ENCODE measurements around the gene RESP18. TPM values are rescaled to one million over a fixed set of nuclear protein-coding genes. Genes with fewer than 3 reads are reported as not detected.

Gene RESP18
- polyA plus RNA-seq, 2 donors: not detected

- Histone ChIP-seq H3K27me3 (ENCODE audit: control insufficient read depth in 1 of 2, insufficient read depth in 2 of 2, low read length in 2 of 2) (peaks cover 0 to 11% of the 10 kb centered on the region in 2 donors), H3K4me3 (ENCODE audit: low read depth in 1 of 2, low read length in 2 of 2) (no peak overlapping the region), H3K4me1 (ENCODE audit: control insufficient read depth in 2 of 2, insufficient read depth in 2 of 2, low read length in 1 of 2) (peaks cover 3 to 4% of the 10 kb centered on the region in 2 donors), H3K27ac (ENCODE audit: low read depth in 2 of 2, low read length in 1 of 2) (no peak overlapping the region), H3K36me3 (ENCODE audit: control insufficient read depth in 2 of 2, insufficient read depth in 2 of 2, low read length in 1 of 2) (no peaks in the 10 kb centered on the region), H3K9me3 (ENCODE audit: control insufficient read depth in 2 of 2, insufficient read depth in 1 of 2, low read depth in 1 of 2, low read length in 1 of 2) (no peaks in the 10 kb centered on the region)
- 59 to 62% methylated on average over 1 of the region's 1 CpG for WGBS, 2 donors
These were observed 24.3 kb upstream of the RESP18 start for GRCh38 chr2:219356834-219357233.

GRCh38 chr2:219354582-219354981 lies 22.0 kb upstream of the RESP18 start:
- H3K36me3 ChIP-seq (ENCODE audit: control insufficient read depth in 2 of 2, insufficient read depth in 2 of 2, low read length in 1 of 2): no peaks in the 10 kb centered on the region
- H3K9me3 ChIP-seq (ENCODE audit: control insufficient read depth in 2 of 2, insufficient read depth in 1 of 2, low read depth in 1 of 2, low read length in 1 of 2): no peaks in the 10 kb centered on the region
- H3K4me1 ChIP-seq (ENCODE audit: control insufficient read depth in 2 of 2, insufficient read depth in 2 of 2, low read length in 1 of 2): peaks cover 3 to 4% of the 10 kb centered on the region in 2 donors
- H3K27me3 ChIP-seq (ENCODE audit: control insufficient read depth in 1 of 2, insufficient read depth in 2 of 2, low read length in 2 of 2): peaks cover 0 to 11% of the 10 kb centered on the region in 2 donors
- 72 to 79% methylated on average over 4 of the region's 4 CpGs for WGBS, 2 donors
- no peak overlapping the region for H3K4me3 ChIP-seq (ENCODE audit: low read depth in 1 of 2, low read length in 2 of 2)
- no peak overlapping the region for H3K27ac ChIP-seq (ENCODE audit: low read depth in 2 of 2, low read length in 1 of 2)

GRCh38 chr2:219353129-219353528 lies 20.6 kb upstream of the RESP18 start:
- WGBS, 2 donors: 81 to 84% methylated on average over 5 of the region's 5 CpGs
- Histone ChIP-seq H3K9me3 (ENCODE audit: control insufficient read depth in 2 of 2, insufficient read depth in 1 of 2, low read depth in 1 of 2, low read length in 1 of 2) (no peaks in the 10 kb centered on the region), H3K4me1 (ENCODE audit: control insufficient read depth in 2 of 2, insufficient read depth in 2 of 2, low read length in 1 of 2) (peaks cover 0 to 2% of the 10 kb centered on the region in 2 donors), H3K4me3 (ENCODE audit: low read depth in 1 of 2, low read length in 2 of 2) (no peak overlapping the region), H3K36me3 (ENCODE audit: control insufficient read depth in 2 of 2, insufficient read depth in 2 of 2, low read length in 1 of 2) (no peaks in the 10 kb centered on the region), H3K27me3 (ENCODE audit: control insufficient read depth in 1 of 2, insufficient read depth in 2 of 2, low read length in 2 of 2) (peaks cover 0 to 5% of the 10 kb centered on the region in 2 donors), H3K27ac (ENCODE audit: low read depth in 2 of 2, low read length in 1 of 2) (no peak overlapping the region)

DNA sequence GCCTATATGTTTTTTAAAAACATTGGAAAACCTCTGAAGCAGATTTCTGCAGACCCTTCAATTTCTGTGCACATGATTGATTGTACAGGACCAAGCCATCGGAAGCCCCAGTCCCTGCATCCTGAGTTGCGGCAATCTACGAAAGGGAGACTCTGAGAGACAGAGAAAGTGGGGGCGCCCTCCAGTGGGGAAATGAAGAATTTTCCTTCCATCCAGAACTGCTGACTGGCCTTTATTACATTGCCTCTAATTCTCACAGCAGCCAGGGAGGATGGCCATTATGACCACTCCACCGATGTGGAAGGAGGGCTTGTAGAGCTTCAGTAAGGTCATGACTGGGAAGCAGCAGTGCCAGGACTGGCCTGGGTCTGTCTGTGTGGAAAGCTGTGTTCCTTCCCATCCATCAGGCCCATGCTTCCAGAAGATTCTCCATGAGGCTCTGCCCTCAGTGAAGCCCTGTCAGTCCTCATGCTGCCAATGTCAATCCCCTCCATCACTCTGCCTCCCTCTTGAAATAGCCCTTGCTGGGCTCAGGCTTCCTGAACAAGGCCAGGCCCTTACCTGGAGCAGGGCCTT lies 20.0 kb upstream of the RESP18 start:
- no peaks in the 10 kb centered on the region for H3K9me3 ChIP-seq (ENCODE audit: control insufficient read depth in 2 of 2, insufficient read depth in 1 of 2, low read depth in 1 of 2, low read length in 1 of 2)
- H3K27me3 ChIP-seq (ENCODE audit: control insufficient read depth in 1 of 2, insufficient read depth in 2 of 2, low read length in 2 of 2): no peaks in the 10 kb centered on the region
- H3K4me1 ChIP-seq (ENCODE audit: control insufficient read depth in 2 of 2, insufficient read depth in 2 of 2, low read length in 1 of 2): no peaks in the 10 kb centered on the region
- H3K27ac ChIP-seq (ENCODE audit: low read depth in 2 of 2, low read length in 1 of 2): no peak overlapping the region
- no peak overlapping the region for H3K4me3 ChIP-seq (ENCODE audit: low read depth in 1 of 2, low read length in 2 of 2)
- H3K36me3 ChIP-seq (ENCODE audit: control insufficient read depth in 2 of 2, insufficient read depth in 2 of 2, low read length in 1 of 2): no peaks in the 10 kb centered on the region
- WGBS, 2 donors: 17 to 23% methylated on average over 5 of the region's 5 CpGs

GRCh38 chr2:219350710-219351221 lies 18.2 kb upstream of the RESP18 start:
- Histone ChIP-seq H3K4me3 (ENCODE audit: low read depth in 1 of 2, low read length in 2 of 2) (no peak overlapping the region), H3K27ac (ENCODE audit: low read depth in 2 of 2, low read length in 1 of 2) (no peak overlapping the region), H3K27me3 (ENCODE audit: control insufficient read depth in 1 of 2, insufficient read depth in 2 of 2, low read length in 2 of 2) (no peaks in the 10 kb centered on the region), H3K9me3 (ENCODE audit: control insufficient read depth in 2 of 2, insufficient read depth in 1 of 2, low read depth in 1 of 2, low read length in 1 of 2) (no peaks in the 10 kb centered on the region), H3K36me3 (ENCODE audit: control insufficient read depth in 2 of 2, insufficient read depth in 2 of 2, low read length in 1 of 2) (no peaks in the 10 kb centered on the region), H3K4me1 (ENCODE audit: control insufficient read depth in 2 of 2, insufficient read depth in 2 of 2, low read length in 1 of 2) (no peaks in the 10 kb centered on the region)
- 34 to 40% methylated on average over 4 of the region's 4 CpGs for WGBS, 2 donors

DNA sequence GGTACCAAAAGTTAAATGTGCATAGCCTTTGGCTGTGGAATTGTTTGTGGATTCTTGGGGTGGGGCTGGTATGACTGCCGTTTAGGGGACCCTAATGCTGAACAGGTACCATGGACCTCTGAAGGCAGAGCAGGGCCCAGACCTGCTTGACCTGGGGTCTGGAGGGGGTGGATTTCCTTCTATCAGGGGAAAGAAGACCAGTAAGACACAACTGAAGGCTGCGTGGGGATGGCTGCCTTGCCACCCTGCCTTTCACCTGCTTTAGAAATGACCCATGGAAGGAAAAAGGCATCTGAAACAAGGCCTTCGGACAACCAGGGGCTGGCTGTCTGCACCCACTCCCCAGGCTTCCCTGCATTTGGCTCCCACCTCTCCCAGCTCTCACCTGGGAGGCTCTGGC lies 17.7 kb upstream of the RESP18 start:
- Histone ChIP-seq H3K9me3 (ENCODE audit: control insufficient read depth in 2 of 2, insufficient read depth in 1 of 2, low read depth in 1 of 2, low read length in 1 of 2) (no peaks in the 10 kb centered on the region), H3K4me3 (ENCODE audit: low read depth in 1 of 2, low read length in 2 of 2) (no peak overlapping the region), H3K27ac (ENCODE audit: low read depth in 2 of 2, low read length in 1 of 2) (no peak overlapping the region), H3K4me1 (ENCODE audit: control insufficient read depth in 2 of 2, insufficient read depth in 2 of 2, low read length in 1 of 2) (no peaks in the 10 kb centered on the region), H3K36me3 (ENCODE audit: control insufficient read depth in 2 of 2, insufficient read depth in 2 of 2, low read length in 1 of 2) (no peaks in the 10 kb centered on the region), H3K27me3 (ENCODE audit: control insufficient read depth in 1 of 2, insufficient read depth in 2 of 2, low read length in 2 of 2) (no peaks in the 10 kb centered on the region)
- 59 to 68% methylated on average over 3 of the region's 3 CpGs for WGBS, 2 donors

- Histone ChIP-seq H3K36me3 (ENCODE audit: control insufficient read depth in 2 of 2, insufficient read depth in 2 of 2, low read length in 1 of 2) (no peaks in the 10 kb centered on the region), H3K4me1 (ENCODE audit: control insufficient read depth in 2 of 2, insufficient read depth in 2 of 2, low read length in 1 of 2) (no peaks in the 10 kb centered on the region), H3K27ac (ENCODE audit: low read depth in 2 of 2, low read length in 1 of 2) (no peak overlapping the region), H3K4me3 (ENCODE audit: low read depth in 1 of 2, low read length in 2 of 2) (no peak overlapping the region), H3K9me3 (ENCODE audit: control insufficient read depth in 2 of 2, insufficient read depth in 1 of 2, low read depth in 1 of 2, low read length in 1 of 2) (no peaks in the 10 kb centered on the region), H3K27me3 (ENCODE audit: control insufficient read depth in 1 of 2, insufficient read depth in 2 of 2, low read length in 2 of 2) (no peaks in the 10 kb centered on the region)
- WGBS, 2 donors: 51 to 53% methylated on average over 6 of the region's 6 CpGs
These were observed 12.3 kb upstream of the RESP18 start for GRCh38 chr2:219344751-219345430.

DNA sequence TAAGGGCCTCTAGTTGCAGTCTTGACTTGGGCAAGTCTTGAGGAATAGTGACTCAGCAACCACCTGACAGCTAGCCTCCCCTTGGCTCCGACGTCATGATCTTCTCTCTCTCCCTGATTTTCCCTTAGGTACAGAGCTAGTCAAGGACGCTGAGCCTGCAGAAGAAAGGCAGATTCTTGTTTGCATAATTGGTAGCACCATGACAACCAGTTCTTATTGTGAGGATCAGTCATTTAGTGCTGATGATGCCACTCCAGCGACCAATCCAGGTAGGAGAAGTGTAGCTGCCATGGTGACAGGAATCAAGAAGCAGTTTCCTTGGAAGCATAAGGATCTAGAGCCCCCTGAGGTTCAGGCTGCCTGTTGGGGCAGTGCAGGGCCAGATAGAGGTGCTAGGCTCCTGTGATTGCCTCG lies 2.8 kb upstream of the RESP18 start:
- H3K4me1 ChIP-seq (ENCODE audit: control insufficient read depth in 2 of 2, insufficient read depth in 2 of 2, low read length in 1 of 2): peaks cover 0 to 3% of the 10 kb centered on the region in 2 donors
- H3K4me3 ChIP-seq (ENCODE audit: low read depth in 1 of 2, low read length in 2 of 2): no peak overlapping the region
- peaks cover 3 to 6% of the 10 kb centered on the region in 2 donors for H3K9me3 ChIP-seq (ENCODE audit: control insufficient read depth in 2 of 2, insufficient read depth in 1 of 2, low read depth in 1 of 2, low read length in 1 of 2)
- H3K27ac ChIP-seq (ENCODE audit: low read depth in 2 of 2, low read length in 1 of 2): no peak overlapping the region
- peaks cover 0 to 5% of the 10 kb centered on the region in 2 donors for H3K27me3 ChIP-seq (ENCODE audit: control insufficient read depth in 1 of 2, insufficient read depth in 2 of 2, low read length in 2 of 2)
- 45 to 50% methylated on average over 5 of the region's 5 CpGs for WGBS, 2 donors
- no peaks in the 10 kb centered on the region for H3K36me3 ChIP-seq (ENCODE audit: control insufficient read depth in 2 of 2, insufficient read depth in 2 of 2, low read length in 1 of 2)

GRCh38 chr2:219334076-219334475 lies 1.5 kb upstream of the RESP18 start:
- H3K27ac ChIP-seq (ENCODE audit: low read depth in 2 of 2, low read length in 1 of 2): no peak overlapping the region
- H3K27me3 ChIP-seq (ENCODE audit: control insufficient read depth in 1 of 2, insufficient read depth in 2 of 2, low read length in 2 of 2): peaks cover 0 to 5% of the 10 kb centered on the region in 2 donors
- H3K9me3 ChIP-seq (ENCODE audit: control insufficient read depth in 2 of 2, insufficient read depth in 1 of 2, low read depth in 1 of 2, low read length in 1 of 2): peaks cover 3 to 6% of the 10 kb centered on the region in 2 donors
- H3K36me3 ChIP-seq (ENCODE audit: control insufficient read depth in 2 of 2, insufficient read depth in 2 of 2, low read length in 1 of 2): no peaks in the 10 kb centered on the region
- WGBS, 2 donors: 90 to 98% methylated on average over 2 of the region's 2 CpGs
- H3K4me1 ChIP-seq (ENCODE audit: control insufficient read depth in 2 of 2, insufficient read depth in 2 of 2, low read length in 1 of 2): peaks cover 0 to 3% of the 10 kb centered on the region in 2 donors
- no peak overlapping the region for H3K4me3 ChIP-seq (ENCODE audit: low read depth in 1 of 2, low read length in 2 of 2)

All from esophagus (tissue), 2 donors.